HG03354 (cell line): Measurements from ENCODE around the gene SMAD9.

Source experiments
- ATAC-seq: cut with Tn5 transposase; IDR thresholded peaks from one replicate; pipeline ENCODE4 v1.9.1; 2021; ENCODE audit warnings: mild to moderate bottlenecking; ENCODE audit not compliant: unreplicated experiment, poor library complexity, severe bottlenecking

The SMAD9 gene

DNA sequence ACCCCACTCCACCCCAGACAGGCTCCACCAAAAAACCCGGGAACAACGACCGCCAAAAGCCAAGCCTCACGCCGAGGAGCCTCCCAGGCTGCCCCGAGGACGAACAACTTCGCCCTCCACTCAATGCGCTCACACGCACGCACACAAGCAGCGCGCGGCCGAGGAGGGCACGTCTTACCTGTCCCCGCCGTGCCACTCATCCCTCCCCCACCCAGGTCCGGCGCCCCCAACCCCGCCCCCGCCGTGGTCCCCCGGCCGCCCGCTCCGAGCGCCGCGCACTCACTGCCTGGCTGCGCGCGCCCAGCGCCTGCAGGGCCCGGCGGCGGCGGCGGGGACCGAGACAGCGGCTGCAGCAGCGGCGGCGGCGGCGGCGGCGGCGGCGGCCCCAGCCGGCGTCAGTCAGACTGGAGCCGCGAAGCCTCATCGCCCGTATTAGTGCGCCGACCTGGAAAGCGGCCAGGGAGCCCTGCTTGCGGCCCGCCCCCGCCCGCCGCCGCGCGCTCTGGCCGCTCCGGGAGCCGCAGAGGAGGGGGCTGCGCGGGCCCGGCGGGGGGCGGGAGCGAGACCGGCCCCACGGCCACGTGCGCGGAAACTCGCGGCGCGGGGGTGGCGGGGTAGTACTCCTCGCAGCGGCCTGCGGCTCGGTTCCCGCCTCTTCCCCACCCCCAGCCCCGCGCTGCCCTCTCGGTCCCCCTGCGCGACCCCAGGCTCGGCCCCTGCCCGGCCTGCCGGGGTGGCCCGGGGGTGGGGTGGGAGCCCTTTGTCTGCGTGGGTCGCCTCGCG is at the start of gene SMAD9:
TSS of gene SMAD9 (minus strand) at position 406 of the 783 bp plus-strand sequence. CDS start 40,549 bp downstream, outside the sequence.
- peak; percentile 75 for ATAC-seq

GRCh38 chr13:36966404-36966803 is 46.4 kb upstream of the SMAD9 start:
- no peak for ATAC-seq

GRCh38 chr13:36965767-36966166 is 45.7 kb upstream of the SMAD9 start:
- no peak for ATAC-seq

GRCh38 chr13:36959456-36960116 is 39.5 kb upstream of the SMAD9 start:
- ATAC-seq, result no peak

DNA sequence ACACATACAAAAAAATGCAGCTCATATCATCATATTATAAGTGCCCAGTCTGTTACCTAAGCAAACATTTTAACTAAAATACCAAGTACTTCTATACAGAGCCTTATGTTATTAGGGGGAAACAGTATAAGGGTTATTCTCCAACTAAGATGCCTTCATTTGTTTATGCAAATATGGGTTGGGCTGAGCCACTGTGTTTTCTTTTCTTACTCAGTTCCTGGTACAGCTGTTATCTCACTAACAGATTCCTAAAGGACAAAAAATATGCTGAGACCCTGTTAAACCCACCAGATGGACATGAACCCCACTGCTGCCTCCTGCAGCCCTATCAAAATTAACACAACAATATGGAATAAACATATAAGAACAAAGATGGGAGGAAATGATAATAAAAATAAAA is 34.5 kb upstream of the SMAD9 start:
- ATAC-seq, result no peak

GRCh38 chr13:36950920-36951319 is 30.9 kb upstream of the SMAD9 start:
- ATAC-seq, result no peak

- no peak for ATAC-seq
Measured at GRCh38 chr13:36950330-36950729, 30.3 kb upstream of the SMAD9 start.

DNA sequence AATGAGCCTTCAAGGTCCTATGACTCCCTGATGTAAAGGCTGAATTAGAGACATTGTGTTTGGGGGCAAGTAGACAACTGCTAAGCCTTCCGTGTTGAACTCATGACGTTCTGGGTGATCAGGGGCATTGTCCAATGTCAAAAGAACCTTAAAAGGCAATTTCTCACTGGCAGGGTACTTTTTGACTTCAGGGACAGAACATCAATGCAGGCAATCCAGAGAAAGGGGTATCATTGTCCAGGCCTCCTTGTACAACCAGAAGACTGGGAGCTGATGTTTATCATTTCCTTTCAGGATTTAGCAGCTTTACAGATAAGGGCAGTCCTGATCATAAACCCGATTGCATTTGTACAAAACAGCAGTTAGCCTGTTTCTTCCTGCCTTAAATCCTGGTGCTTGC is 25.0 kb upstream of the SMAD9 start:
- ATAC-seq, result no peak

DNA sequence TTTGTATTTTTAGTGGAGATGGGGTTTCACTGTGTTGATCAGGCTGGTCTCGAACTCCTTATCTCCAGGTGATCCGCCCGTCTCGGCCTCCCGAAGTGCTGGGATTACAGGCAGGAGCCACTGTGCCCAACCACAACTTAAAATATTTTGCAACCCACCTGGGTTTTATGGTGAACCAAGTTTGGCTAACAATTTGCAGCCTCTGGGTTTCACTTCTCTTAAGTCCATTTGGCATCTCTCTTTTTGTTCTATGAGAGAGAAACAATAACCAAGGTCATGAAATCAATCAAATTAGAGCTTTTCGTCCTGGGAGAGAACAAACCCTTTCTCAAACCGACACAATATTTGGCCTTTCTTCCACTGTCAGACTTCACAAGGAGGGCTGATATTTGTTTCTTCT is 5.6 kb upstream of the SMAD9 start:
- no peak for ATAC-seq

DNA sequence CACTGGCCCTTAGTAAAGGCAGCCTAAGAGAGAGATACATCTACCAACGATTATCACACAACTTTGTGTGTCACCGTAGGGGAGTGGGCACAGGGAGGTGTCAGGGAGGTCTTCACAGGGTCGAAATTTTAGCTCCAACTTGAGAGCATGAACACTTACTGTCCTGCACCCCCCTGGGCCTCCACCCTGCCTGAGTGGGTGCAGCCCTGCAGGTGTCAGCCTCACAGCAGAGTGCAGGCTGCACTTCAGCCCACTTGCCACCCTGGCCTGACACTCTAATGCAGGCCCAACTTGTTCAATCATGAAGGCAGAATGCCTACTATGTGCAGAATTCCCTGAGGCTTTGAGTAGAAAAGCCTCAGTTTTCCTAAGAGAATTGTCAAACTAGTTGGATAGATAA is 4.0 kb upstream of the SMAD9 start:
- no peak for ATAC-seq

DNA sequence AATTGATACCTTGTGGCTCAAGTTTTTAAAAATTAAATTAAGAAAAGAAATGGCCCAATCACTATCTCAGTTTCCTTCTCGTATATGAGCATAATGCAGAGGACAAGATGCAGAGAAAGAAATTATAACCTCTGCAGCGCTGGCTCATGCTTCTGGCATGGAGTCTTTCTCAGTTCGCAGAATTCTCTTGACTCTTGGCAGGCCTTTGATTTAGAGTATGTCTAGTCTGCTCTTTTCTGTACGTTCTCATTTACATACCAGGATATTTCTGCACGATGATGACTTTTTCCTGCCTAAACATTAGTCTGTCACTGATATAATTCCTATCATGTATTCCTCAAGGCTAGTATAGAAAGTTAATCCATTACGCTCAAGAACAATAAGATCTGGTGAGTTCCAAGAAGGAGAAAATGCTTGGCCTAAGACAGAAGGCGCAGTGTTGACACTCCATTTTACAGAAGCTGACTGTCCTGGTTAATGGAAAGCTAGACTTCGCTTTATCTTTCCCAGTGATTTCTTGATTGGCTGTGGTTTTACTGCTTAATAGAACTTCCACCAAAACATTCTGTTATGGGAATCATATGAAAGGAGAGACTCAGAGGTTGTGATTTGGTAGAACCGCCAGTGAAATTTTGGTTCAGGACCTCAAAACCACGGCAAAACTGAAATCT is 1.7 kb upstream of the SMAD9 start:
- no peak for ATAC-seq

DNA sequence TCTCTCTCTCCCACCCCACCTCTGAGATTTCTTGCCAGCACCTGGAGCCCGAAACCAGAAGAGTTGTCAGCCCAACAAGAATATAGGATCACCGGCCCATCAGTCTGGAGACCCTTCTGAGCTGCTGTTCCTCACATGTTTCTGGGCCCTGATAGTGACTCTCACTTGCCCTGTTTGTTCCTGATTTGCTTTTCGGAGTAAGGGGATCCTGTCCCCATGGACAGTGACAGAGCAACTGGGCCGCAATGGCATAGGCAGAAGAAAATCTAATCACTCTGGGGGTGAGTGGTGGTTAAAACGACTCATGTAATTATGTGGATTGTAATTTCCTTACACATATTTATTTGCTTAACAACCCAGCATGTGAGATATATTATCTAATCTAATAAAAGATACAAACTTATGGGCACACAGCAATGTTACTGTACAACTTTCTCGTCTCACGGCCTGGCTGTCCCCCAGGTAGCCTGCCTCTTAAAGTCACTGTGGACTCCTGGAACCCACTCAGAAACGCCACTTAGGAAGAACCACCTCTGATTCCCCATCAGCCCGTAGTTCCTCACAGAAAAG is 663 bp upstream of the SMAD9 start:
- peak; percentile 11 for ATAC-seq

- ATAC-seq, result peak; percentile 13
Measured at GRCh38 chr13:36919171-36919832, 736 bp downstream of the SMAD9 start.

DNA sequence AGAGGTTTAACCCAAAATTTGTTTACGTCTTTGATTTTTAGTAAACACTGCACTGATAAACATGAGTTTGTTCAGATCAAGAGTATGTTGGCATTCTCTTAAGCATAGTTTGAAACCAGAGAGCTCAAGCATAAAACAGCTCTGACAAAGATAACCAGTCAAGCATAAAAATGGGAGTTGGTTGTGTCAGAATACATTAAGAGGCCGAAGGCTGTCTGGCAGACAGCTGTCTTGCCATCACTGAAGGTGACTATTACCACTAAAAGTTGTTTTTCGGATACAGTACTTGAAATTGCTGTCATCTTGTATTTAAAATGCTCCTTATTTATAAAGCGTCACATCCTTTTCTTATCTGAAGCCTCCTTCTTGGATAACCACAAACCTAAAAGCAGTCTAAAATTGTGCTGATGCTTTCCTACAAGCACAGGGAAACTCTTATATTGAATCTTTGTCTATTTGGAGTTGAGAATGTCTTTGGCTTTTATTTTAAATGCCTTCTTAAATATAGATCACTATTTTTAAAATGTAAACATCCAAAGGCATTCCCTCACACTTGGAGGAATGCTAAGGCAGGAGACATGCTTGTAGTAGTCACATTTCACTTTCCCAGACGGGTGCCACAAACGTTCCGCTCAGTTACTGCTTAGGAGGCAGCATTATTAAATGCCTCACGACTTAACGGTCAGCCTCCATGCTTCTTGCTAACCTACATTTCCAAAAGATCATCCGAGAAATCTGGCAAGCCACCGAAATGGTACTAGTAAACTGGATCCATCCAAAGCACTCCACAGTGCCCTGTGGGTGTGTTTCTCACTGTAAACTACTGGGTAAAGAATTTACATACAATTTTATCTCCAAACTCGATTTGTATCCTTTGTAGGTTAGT is 1.5 kb downstream of the SMAD9 start:
- ATAC-seq, result no peak

GRCh38 chr13:36917311-36917710 is 2.7 kb downstream of the SMAD9 start:
- ATAC-seq, result no peak

DNA sequence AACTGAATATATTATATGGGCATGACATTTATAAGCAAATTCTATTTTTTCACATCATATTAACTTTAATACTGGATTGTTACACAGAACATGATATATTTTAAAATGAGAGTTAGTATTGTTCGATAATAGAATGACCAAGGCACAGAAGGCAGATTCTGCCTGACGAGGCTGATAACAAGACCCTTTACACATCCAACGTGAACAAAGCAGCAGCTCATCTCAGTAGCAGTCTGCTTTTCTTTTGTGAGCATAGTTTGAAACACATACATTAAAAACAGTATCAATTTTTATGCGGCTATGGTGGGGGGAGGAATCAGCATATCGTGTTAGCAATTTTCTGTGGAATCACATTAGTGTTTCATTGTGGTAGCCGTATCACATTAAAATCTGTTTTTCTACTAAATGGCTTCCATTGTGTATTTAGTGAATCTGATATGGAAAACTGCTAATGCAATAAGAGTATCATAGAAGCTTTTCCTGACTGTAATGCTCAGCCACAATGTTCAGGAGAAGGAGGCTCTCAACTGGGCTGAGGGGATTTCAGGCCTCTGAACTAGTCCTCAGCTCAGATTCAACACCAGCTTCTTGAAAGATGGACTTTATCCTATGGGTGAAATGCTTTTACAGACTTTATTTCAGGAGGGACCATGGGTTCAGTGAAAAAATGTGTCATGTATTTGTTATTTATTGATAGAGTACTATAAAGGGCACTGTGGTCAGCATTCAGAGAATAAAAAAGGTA is 4.0 kb downstream of the SMAD9 start:
- ATAC-seq, result no peak

DNA sequence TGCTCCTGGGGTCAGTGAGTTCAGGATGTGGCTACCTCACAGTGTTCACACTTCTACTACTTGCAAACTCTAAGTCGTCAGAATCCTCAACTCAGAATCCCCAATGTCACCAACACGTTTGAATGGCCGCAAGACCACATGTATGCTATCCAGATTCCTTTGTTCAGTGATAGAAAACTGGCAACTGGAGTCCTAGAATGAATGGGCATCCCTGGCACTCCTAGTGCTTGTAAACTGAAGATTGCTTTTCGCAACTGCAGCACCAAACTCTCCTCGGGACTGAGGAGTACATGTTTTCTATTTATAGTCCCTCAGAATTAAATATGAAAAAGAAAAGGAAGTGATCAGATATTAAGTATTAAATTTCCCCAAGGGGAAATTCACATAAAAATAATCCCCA is 4.9 kb downstream of the SMAD9 start:
- ATAC-seq, result no peak

DNA sequence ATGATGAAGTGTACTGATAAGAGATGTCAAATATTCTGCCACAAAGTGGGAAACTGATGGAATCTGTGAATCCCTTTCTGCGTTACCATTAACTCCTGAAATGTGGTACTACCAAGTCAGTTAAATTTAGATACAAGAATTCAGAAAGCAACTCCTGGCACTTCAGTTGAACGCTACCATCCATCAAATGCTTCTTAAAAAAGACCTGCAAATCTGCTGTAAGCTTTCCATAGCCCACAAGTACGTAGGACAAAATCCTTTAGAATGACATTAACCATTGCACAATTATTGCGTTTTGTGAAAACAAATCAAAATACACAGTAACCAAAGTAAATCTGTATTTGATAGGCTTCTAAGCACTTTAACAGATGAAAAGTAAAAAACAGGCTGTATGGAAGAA is 5.4 kb downstream of the SMAD9 start:
- no peak for ATAC-seq
